ENCODE results near the gene KIR3DL2.

DNA sequence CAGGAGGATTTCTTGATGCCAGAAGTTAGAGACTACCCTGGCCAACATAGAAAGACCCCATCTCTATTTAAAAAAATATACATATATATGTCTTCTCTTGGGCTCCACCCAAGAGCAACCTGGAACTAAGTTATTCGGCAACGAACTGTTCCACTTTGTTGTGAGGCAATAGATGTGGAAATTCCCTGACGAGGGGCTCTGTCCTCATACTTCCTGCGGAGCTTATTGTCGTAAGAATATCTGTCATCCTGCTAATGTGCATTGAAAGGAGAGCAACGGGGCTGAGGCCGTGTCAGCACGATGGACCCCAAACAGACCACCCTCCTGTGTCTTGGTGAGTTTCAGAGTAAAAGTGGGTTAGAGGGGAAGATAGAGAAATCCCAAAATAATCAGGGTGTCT lies 23.7 kb downstream of the KIR3DL2 start, which contains the start of gene FCAR:
- TF ChIP-seq CTCF (IDR thresholded peaks at IDR 0.05; ENCODE audit: low read length) (no peak), EZH2 (optimal IDR thresholded peaks at IDR 0.05; ENCODE audit: low read depth, low read length) (no peak), EZH2phosphoT487 (IDR thresholded peaks at IDR 0.05; ENCODE audit: low read length) (no peak)

All from MM.1S (cell line).